Activated naive CD4-positive, alpha-beta T cell treated with anti-CD3 and anti-CD28 coated beads for 36 hours (primary cell): ENCODE results near the gene GNPTG. TPM values are rescaled to one million over a fixed set of nuclear protein-coding genes. Genes with fewer than 3 reads are reported as not detected.

Source experiments
- CTCF ChIA-PET: fragments of 350-600 bp; sonication (Branson Sonifier 250); formaldehyde crosslinking; loops from one replicate; lab custom pipeline; 2021; ENCODE audit warnings: antibody characterized with exemption; lab: Charles Lee
- DNase-seq: peaks from one replicate; pipeline ENCODE4 v3.0.0-alpha.2; 2020
- H3K27ac Mint-ChIP-seq: one replicate; pipeline ENCODE4 v1.8.0; 2021; ENCODE audit warnings: mild to moderate bottlenecking, mixed read lengths
- H3K27me3 Mint-ChIP-seq: one replicate; pipeline ENCODE4 v1.8.0; 2021; ENCODE audit warnings: low read depth, mixed read lengths
- H3K36me3 Mint-ChIP-seq: one replicate; pipeline ENCODE4 v1.8.0; 2021; ENCODE audit warnings: low read depth, mixed read lengths
- H3K4me1 Mint-ChIP-seq: one replicate; pipeline ENCODE4 v1.8.0; 2021; ENCODE audit warnings: low read depth, mixed read lengths
- H3K4me3 Mint-ChIP-seq: one replicate; pipeline ENCODE4 v1.8.0; 2021; ENCODE audit warnings: mild to moderate bottlenecking, moderate library complexity, mixed read lengths
- H3K9me3 Mint-ChIP-seq: one replicate; pipeline ENCODE4 v1.8.0; 2021; ENCODE audit warnings: mixed read lengths
- intact Hi-C: fragments of 100-400 bp; cut with micrococcal nuclease; formaldehyde crosslinking; loops from one replicate; pipeline ENCODE4 v1.15.1; 2023
- total RNA-seq, 2 experiments: library from RNA; stranded (reverse); gene quantifications; one replicate each; pipeline ENCODE4 v1.2.3, GENCODE V29; 2021

The GNPTG gene
- total RNA-seq, 2 experiments from 2014 or later: 15.9 to 17.3 TPM

GRCh38 chr16:1330931-1331711 lies 20.6 kb upstream of the GNPTG start:
- Mint-ChIP-seq H3K27ac (no peak overlapping the region), H3K9me3 (no peaks in the 10 kb centered on the region), H3K27me3 (peaks cover 24% of the 10 kb centered on the region), H3K36me3 (no peaks in the 10 kb centered on the region), H3K4me3 (no peak overlapping the region), H3K4me1 (peaks cover 13% of the 10 kb centered on the region)
- CTCF ChIA-PET: interaction anchor here (0.6 to 2.5 kb wide), 3 partner anchors 11 to 62 kb away, joined by 3 to 7 read pairs (median 3); no protein-coding TSS in a partner anchor
- intact Hi-C loops: loop anchor here (10.0 kb wide), 1 partner anchor 344 kb away; the partner anchor contains the start of gene JPT2
- DNase-seq: no peak

- intact Hi-C loops: loop anchor here (10.0 kb wide), 1 partner anchor 343 kb away; the partner anchor contains the start of gene JPT2
- CTCF ChIA-PET: interaction anchor here (0.7 to 2.5 kb wide), 2 partner anchors 10 to 61 kb away, joined by 5 to 7 read pairs; no protein-coding TSS in a partner anchor
- H3K36me3 Mint-ChIP-seq: no peaks in the 10 kb centered on the region
- no peaks in the 10 kb centered on the region for H3K9me3 Mint-ChIP-seq
- DNase-seq: peak; percentile 27
- peaks cover 24% of the 10 kb centered on the region for H3K27me3 Mint-ChIP-seq
- no peak overlapping the region for H3K27ac Mint-ChIP-seq
- peaks cover 13% of the 10 kb centered on the region for H3K4me1 Mint-ChIP-seq
- no peak overlapping the region for H3K4me3 Mint-ChIP-seq
Measured at GRCh38 chr16:1331712-1332617, 19.8 kb upstream of the GNPTG start.

GRCh38 chr16:1332618-1333148 lies 19.0 kb upstream of the GNPTG start:
- peaks cover 24% of the 10 kb centered on the region for H3K27me3 Mint-ChIP-seq
- H3K4me1 Mint-ChIP-seq: peaks cover 13% of the 10 kb centered on the region
- intact Hi-C loops: loop anchor here (10.0 kb wide), 1 partner anchor 342 kb away; the partner anchor contains the start of gene JPT2
- CTCF ChIA-PET: interaction anchor here (0.7 to 2.5 kb wide), 2 partner anchors 10 to 61 kb away, joined by 5 to 7 read pairs; no protein-coding TSS in a partner anchor
- no peak overlapping the region for H3K4me3 Mint-ChIP-seq
- no peaks in the 10 kb centered on the region for H3K9me3 Mint-ChIP-seq
- DNase-seq: no peak
- no peak overlapping the region for H3K27ac Mint-ChIP-seq
- H3K36me3 Mint-ChIP-seq: no peaks in the 10 kb centered on the region

- no peak within 1 kb of the TSS for H3K4me3 Mint-ChIP-seq
- H3K9me3 Mint-ChIP-seq: no peaks in the 10 kb centered on the region
- CTCF ChIA-PET: interaction anchor here (2.5 kb wide), 1 partner anchor 9 kb away, joined by 7 read pairs; no protein-coding TSS in a partner anchor
- H3K4me1 Mint-ChIP-seq: peaks cover 13% of the 10 kb centered on the region
- peaks cover 24% of the 10 kb centered on the region for H3K27me3 Mint-ChIP-seq
- no peak within 1 kb of the TSS for H3K27ac Mint-ChIP-seq
- intact Hi-C loops: loop anchor here (10.0 kb wide), 1 partner anchor 342 kb away; the partner anchor contains the start of gene JPT2
- DNase-seq: peak; percentile 50
- H3K36me3 Mint-ChIP-seq: no peaks in the 10 kb centered on the region
Measured at GRCh38 chr16:1333149-1333812, 18.4 kb upstream of the GNPTG start, which contains the start of gene BAIAP3. BAIAP3 (plus strand) TSS chr16:1333645; CDS start chr16:1338550, 4,905 bp downstream.

GRCh38 chr16:1333854-1334700 lies 17.7 kb upstream of the GNPTG start:
- intact Hi-C loops: loop anchor here (10.0 kb wide), 1 partner anchor 341 kb away; the partner anchor contains the start of gene JPT2
- Mint-ChIP-seq H3K27me3 (peaks cover 24% of the 10 kb centered on the region), H3K4me1 (peaks cover 13% of the 10 kb centered on the region), H3K27ac (no peak overlapping the region), H3K4me3 (no peak overlapping the region), H3K9me3 (no peaks in the 10 kb centered on the region), H3K36me3 (no peaks in the 10 kb centered on the region)
- no peak for DNase-seq
- CTCF ChIA-PET: no interaction called here

- CTCF ChIA-PET: interaction anchor here (0.8 kb wide), 1 partner anchor 25 kb away, joined by 3 read pairs; no protein-coding TSS in a partner anchor
- intact Hi-C loops: loop anchor here (10.0 kb wide), 1 partner anchor 340 kb away; the partner anchor contains the start of gene JPT2
- H3K4me3 Mint-ChIP-seq: no peak overlapping the region
- no peak for DNase-seq
- H3K4me1 Mint-ChIP-seq: peaks cover 13% of the 10 kb centered on the region
- peaks cover 24% of the 10 kb centered on the region for H3K27me3 Mint-ChIP-seq
- no peak overlapping the region for H3K27ac Mint-ChIP-seq
- no peaks in the 10 kb centered on the region for H3K36me3 Mint-ChIP-seq
- no peaks in the 10 kb centered on the region for H3K9me3 Mint-ChIP-seq
Measured at GRCh38 chr16:1334739-1335138, 17.0 kb upstream of the GNPTG start.

- DNase-seq: no peak
- intact Hi-C loops: loop anchor here (10.0 kb wide), 1 partner anchor 339 kb away; the partner anchor contains the start of gene JPT2
- Mint-ChIP-seq H3K4me3 (no peak overlapping the region), H3K36me3 (no peaks in the 10 kb centered on the region), H3K4me1 (peaks cover 13% of the 10 kb centered on the region), H3K9me3 (no peaks in the 10 kb centered on the region), H3K27ac (no peak overlapping the region), H3K27me3 (peaks cover 24% of the 10 kb centered on the region)
- CTCF ChIA-PET: interaction anchor here (0.8 to 1.0 kb wide), 2 partner anchors 24 to 28 kb away, joined by 3 read pairs; no protein-coding TSS in a partner anchor
Measured at GRCh38 chr16:1335211-1335971, 16.3 kb upstream of the GNPTG start.

GRCh38 chr16:1335996-1336395 lies 15.7 kb upstream of the GNPTG start:
- CTCF ChIA-PET: interaction anchor here (1.0 kb wide), 1 partner anchor 28 kb away, joined by 3 read pairs; no protein-coding TSS in a partner anchor
- intact Hi-C loops: loop anchor here (10.0 kb wide), 1 partner anchor 339 kb away; the partner anchor contains the start of gene JPT2
- H3K4me1 Mint-ChIP-seq: peaks cover 13% of the 10 kb centered on the region
- H3K27ac Mint-ChIP-seq: no peak overlapping the region
- peaks cover 22% of the 10 kb centered on the region for H3K27me3 Mint-ChIP-seq
- no peak overlapping the region for H3K4me3 Mint-ChIP-seq
- H3K36me3 Mint-ChIP-seq: no peaks in the 10 kb centered on the region
- no peaks in the 10 kb centered on the region for H3K9me3 Mint-ChIP-seq
- no peak for DNase-seq

- Mint-ChIP-seq H3K36me3 (no peaks in the 10 kb centered on the region), H3K27me3 (peaks cover 19% of the 10 kb centered on the region), H3K9me3 (no peaks in the 10 kb centered on the region), H3K4me3 (no peak overlapping the region), H3K27ac (no peak overlapping the region), H3K4me1 (peaks cover 8% of the 10 kb centered on the region)
- intact Hi-C loops: loop anchor here (10.0 kb wide), 1 partner anchor 338 kb away; the partner anchor contains the start of gene JPT2
- CTCF ChIA-PET: interaction anchor here (1.0 kb wide), 1 partner anchor 27 kb away, joined by 3 read pairs; no protein-coding TSS in a partner anchor
- DNase-seq: no peak
Measured at GRCh38 chr16:1336619-1337018, 15.1 kb upstream of the GNPTG start.

- Mint-ChIP-seq H3K27me3 (peaks cover 15% of the 10 kb centered on the region), H3K4me1 (peaks cover 10% of the 10 kb centered on the region), H3K36me3 (no peaks in the 10 kb centered on the region), H3K9me3 (no peaks in the 10 kb centered on the region), H3K4me3 (no peak overlapping the region), H3K27ac (no peak overlapping the region)
- CTCF ChIA-PET: interaction anchor here (0.8 kb wide), 1 partner anchor 28 kb away, joined by 3 read pairs; the partner anchor contains the start of gene UBE2I
- intact Hi-C loops: loop anchor here (10.0 kb wide), 1 partner anchor 337 kb away; the partner anchor contains the start of gene JPT2
- DNase-seq: no peak
Measured at GRCh38 chr16:1337486-1337885, 14.2 kb upstream of the GNPTG start.
